ENCODE data around the gene EEF1AKMT1. TPM values are rescaled to one million over a fixed set of nuclear protein-coding genes. Genes with fewer than 3 reads are reported as not detected.

The EEF1AKMT1 gene
- total and polyA plus RNA-seq, 2 donors (not counting 1 experiment from before 2014, with no cell fraction given) = 2.9 to 4.9 TPM

DNA sequence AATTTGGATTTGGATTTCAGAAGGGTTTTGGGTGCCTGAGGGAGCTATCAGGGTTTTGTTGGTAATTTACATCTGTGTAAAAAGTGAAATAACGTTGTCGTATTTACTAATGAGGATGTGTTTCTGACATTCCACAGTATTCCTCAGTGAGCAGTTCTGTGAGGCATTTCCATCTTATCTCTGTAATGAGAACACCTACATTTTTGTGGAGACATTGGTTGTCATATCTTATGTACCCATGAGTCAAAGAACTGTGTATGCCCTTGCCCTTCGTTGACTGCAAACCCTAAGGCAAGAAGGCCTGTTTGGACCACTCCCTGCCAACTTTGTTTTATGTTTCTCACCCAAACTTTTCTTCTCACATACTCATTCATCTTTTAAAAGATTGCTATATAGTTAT is 84.5 kb downstream of the EEF1AKMT1 start:
- Histone ChIP-seq H3K79me2 (ENCODE audit: control insufficient read depth, insufficient read depth, low read length) (no peaks in the 10 kb centered on the region), H3K4me3 (ENCODE audit: control extremely low read depth in 1 of 5, extremely low read depth in 1 of 5, insufficient read depth in 1 of 5, low read depth in 2 of 5, low read length in 4 of 5) (no peak overlapping the region), H4K20me1 (ENCODE audit: control insufficient read depth, insufficient read depth, low read length, poor library complexity, severe bottlenecking) (no peaks in the 10 kb centered on the region), H3K9ac (ENCODE audit: low read length) (no peak overlapping the region), H3K27me3 (replicated peaks in 1 of 4; ENCODE audit: control extremely low read depth in 1 of 4, control insufficient read depth in 3 of 4, insufficient read depth in 4 of 4, low read length in 3 of 4) (no peaks in the 10 kb centered on the region), H3K27ac (ENCODE audit: low read length in 2 of 2) (no peak overlapping the region), H3K4me2 (replicated peaks; ENCODE audit: low read depth, low read length, poor library complexity, severe bottlenecking) (no peak overlapping the region), H3K9me3 (ENCODE audit: control extremely low read depth in 1 of 3, control insufficient read depth in 2 of 3, insufficient read depth in 1 of 3, low read length in 2 of 3) (no peaks in the 10 kb centered on the region), H3K36me3 (replicated peaks in 1 of 2; ENCODE audit: control extremely low read depth in 1 of 2, control insufficient read depth in 1 of 2, extremely low read depth in 1 of 2, insufficient read depth in 2 of 2, low read length in 1 of 2) (peaks cover 1 to 3% of the 10 kb centered on the region in 2 experiments), H2AFZ (ENCODE audit: insufficient read depth, low read depth, low read length, poor library complexity, severe bottlenecking) (no peak overlapping the region), H3K4me1 (ENCODE audit: control insufficient read depth in 2 of 2, insufficient read depth in 2 of 2, low read length in 2 of 2) (no peaks in the 10 kb centered on the region)
- no peak overlapping the region for H3K27ac Mint-ChIP-seq
- ChIA-PET CTCF (interaction anchor here (1.0 to 1.2 kb wide), 2 partner anchors 21 to 23 kb away, joined by 3 to 5 read pairs; no protein-coding TSS in a partner anchor), POLR2A (no interaction called here)
- DNase-seq (no peak), ATAC-seq (ENCODE audit: low read depth) (no peak)
- no CpG with 5 or more reads among the region's 3 CpGs for WGBS (ENCODE audit: insufficient coverage)
- H3K4me3 Mint-ChIP-seq = no peak overlapping the region
- intact Hi-C loops (cut with micrococcal nuclease) = no loop called here
- H3K9me3 Mint-ChIP-seq (ENCODE audit: insufficient read depth) = no peaks in the 10 kb centered on the region
- H3K4me1 Mint-ChIP-seq = no peaks in the 10 kb centered on the region
- TF ChIP-seq, protein P1, sequence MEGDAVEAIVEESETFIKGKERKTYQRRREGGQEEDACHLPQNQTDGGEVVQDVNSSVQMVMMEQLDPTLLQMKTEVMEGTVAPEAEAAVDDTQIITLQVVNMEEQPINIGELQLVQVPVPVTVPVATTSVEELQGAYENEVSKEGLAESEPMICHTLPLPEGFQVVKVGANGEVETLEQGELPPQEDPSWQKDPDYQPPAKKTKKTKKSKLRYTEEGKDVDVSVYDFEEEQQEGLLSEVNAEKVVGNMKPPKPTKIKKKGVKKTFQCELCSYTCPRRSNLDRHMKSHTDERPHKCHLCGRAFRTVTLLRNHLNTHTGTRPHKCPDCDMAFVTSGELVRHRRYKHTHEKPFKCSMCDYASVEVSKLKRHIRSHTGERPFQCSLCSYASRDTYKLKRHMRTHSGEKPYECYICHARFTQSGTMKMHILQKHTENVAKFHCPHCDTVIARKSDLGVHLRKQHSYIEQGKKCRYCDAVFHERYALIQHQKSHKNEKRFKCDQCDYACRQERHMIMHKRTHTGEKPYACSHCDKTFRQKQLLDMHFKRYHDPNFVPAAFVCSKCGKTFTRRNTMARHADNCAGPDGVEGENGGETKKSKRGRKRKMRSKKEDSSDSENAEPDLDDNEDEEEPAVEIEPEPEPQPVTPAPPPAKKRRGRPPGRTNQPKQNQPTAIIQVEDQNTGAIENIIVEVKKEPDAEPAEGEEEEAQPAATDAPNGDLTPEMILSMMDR (IDR thresholded peaks at IDR 0.05) = no peak
- TF ChIP-seq EZH2 (IDR thresholded peaks at IDR 0.05; ENCODE audit: borderline replicate concordance, insufficient read depth, low read depth, low read length, poor library complexity, severe bottlenecking) = no peak
- no peaks in the 10 kb centered on the region for H3K27me3 Mint-ChIP-seq

DNA sequence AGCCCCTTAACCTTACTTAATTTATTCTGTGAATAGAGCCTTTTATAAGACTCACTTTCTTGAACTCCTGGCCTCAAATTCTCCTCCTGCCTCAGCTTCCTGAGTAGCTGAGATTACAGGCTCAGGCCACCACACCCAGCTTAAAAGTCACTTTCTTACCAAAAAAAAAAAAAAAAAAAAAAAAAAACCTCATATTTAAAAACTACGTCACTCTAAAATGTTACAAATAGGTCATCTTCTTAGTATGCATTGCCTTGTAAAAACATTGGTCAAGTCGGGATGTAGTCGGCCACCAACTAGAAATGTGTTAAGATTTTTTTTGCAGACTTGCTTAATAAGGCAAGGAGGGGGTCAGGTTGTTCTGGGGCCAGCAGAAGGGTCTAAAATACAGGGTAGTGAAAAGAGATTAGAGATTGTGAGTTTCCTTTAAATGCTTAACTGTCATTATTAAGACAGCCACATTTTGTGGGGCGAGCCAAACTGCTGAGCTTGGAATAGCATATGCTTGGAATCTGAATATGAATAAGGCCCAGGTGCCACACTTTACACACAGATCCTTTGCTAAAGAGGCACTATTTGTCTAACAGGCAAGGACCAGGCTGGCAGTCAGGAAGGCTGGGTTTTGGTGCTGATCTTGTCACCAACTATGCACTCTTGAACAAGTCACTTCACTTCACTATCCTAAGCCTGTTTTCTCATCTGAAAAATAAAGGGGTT is 86.7 kb downstream of the EEF1AKMT1 start:
- H3K27me3 Mint-ChIP-seq = no peaks in the 10 kb centered on the region
- CTCF ChIA-PET = no interaction called here
- no peak for ATAC-seq (ENCODE audit: low read depth)

More for the DNA sequence above, 86.7 kb downstream of the EEF1AKMT1 start:
- Histone ChIP-seq H3K27me3 (replicated peaks in 1 of 4; ENCODE audit: control extremely low read depth in 1 of 4, control insufficient read depth in 3 of 4, insufficient read depth in 4 of 4, low read length in 3 of 4) (no peaks in the 10 kb centered on the region), H3K4me1 (ENCODE audit: control insufficient read depth in 2 of 2, insufficient read depth in 2 of 2, low read length in 2 of 2) (no peaks in the 10 kb centered on the region), H3K9me3 (ENCODE audit: control extremely low read depth in 1 of 3, control insufficient read depth in 2 of 3, insufficient read depth in 1 of 3, low read length in 2 of 3) (no peaks in the 10 kb centered on the region), H3K4me2 (replicated peaks; ENCODE audit: low read depth, low read length, poor library complexity, severe bottlenecking) (no peak overlapping the region), H3K36me3 (replicated peaks in 1 of 2; ENCODE audit: control extremely low read depth in 1 of 2, control insufficient read depth in 1 of 2, extremely low read depth in 1 of 2, insufficient read depth in 2 of 2, low read length in 1 of 2) (peaks cover 1 to 5% of the 10 kb centered on the region in 2 experiments), H3K4me3 (ENCODE audit: control extremely low read depth in 1 of 5, extremely low read depth in 1 of 5, insufficient read depth in 1 of 5, low read depth in 2 of 5, low read length in 4 of 5) (no peak overlapping the region), H3K27ac (ENCODE audit: low read length in 2 of 2) (no peak overlapping the region), H3K9ac (ENCODE audit: low read length) (no peak overlapping the region), H4K20me1 (ENCODE audit: control insufficient read depth, insufficient read depth, low read length, poor library complexity, severe bottlenecking) (no peaks in the 10 kb centered on the region), H3K79me2 (ENCODE audit: control insufficient read depth, insufficient read depth, low read length) (no peaks in the 10 kb centered on the region), H2AFZ (ENCODE audit: insufficient read depth, low read depth, low read length, poor library complexity, severe bottlenecking) (no peak overlapping the region)
- Mint-ChIP-seq H3K4me3 (no peak overlapping the region), H3K27ac (no peak overlapping the region), H3K4me1 (no peaks in the 10 kb centered on the region), H3K9me3 (ENCODE audit: insufficient read depth) (no peaks in the 10 kb centered on the region)
- TF ChIP-seq, protein P1 (IDR thresholded peaks at IDR 0.05) = no peak
- no peak for TF ChIP-seq EZH2 (IDR thresholded peaks at IDR 0.05; ENCODE audit: borderline replicate concordance, insufficient read depth, low read depth, low read length, poor library complexity, severe bottlenecking)
- no peak for DNase-seq
- 90% methylated on average over 2 of the region's 4 CpGs for WGBS (ENCODE audit: insufficient coverage)
- POLR2A ChIA-PET = no interaction called here
- intact Hi-C loops (cut with micrococcal nuclease) = no loop called here

All from B cell (primary cell).